B cell (primary cell): Measurements from ENCODE around the gene FOXK1. TPM values are rescaled to one million over a fixed set of nuclear protein-coding genes. Genes with fewer than 3 reads are reported as not detected.
A peak's percentile ranks its signal among the peaks of the same experiment; 100 is the strongest.

Experiments used
- ATAC-seq: fragments of 200-7000 bp; cut with Tn5 transposase; one replicate; pipeline ENCODE4 v1.10.0; 2021; ENCODE audit warnings: low read depth, mild to moderate bottlenecking, moderate number of reproducible peaks, moderate library complexity
- CTCF ChIA-PET: fragments of 350-600 bp; sonication (Branson Sonifier 250); formaldehyde crosslinking; loops from one replicate; lab custom pipeline; 2021; ENCODE audit warnings: antibody characterized with exemption, inconsistent platforms; lab: Charles Lee
- POLR2A ChIA-PET: fragments of 350-600 bp; sonication (Branson Sonifier 250); formaldehyde crosslinking; loops from one replicate; lab custom pipeline; 2021; ENCODE audit warnings: antibody characterized with exemption; lab: Charles Lee
- DNase-seq: peaks from one replicate; pipeline ENCODE4 v3.0.0; 2013
- H2AFZ ChIP-seq: 2 replicates; pipeline ENCODE4 v1.6.1; 2012; ENCODE audit warnings: mild to moderate bottlenecking, low read depth, low read length; ENCODE audit not compliant: insufficient read depth, poor library complexity, severe bottlenecking
- H3K27ac ChIP-seq, 2 donors: 1 replicate in 1 of 2; 2 replicates in 1 of 2; pipeline ENCODE4 v1.5.1; 2012 to 2013; ENCODE audit warnings: low read length in 2 of 2, mild to moderate bottlenecking in 2 of 2, moderate library complexity in 1 of 2
- H3K27me3 ChIP-seq, 4 experiments: fragments of 200-600 bp in 1 of 4; sonication (generic) in 1 of 4; replicated peaks in 1 of 4; 1 replicate in 2 of 4; 2 replicates in 2 of 4; pipeline versions ENCODE4 v1.6.1 to v1.7.0; 2013 to 2016; ENCODE audit warnings: low read length in 3 of 4, mild to moderate bottlenecking in 2 of 4, mixed read lengths in 1 of 4, moderate library complexity in 1 of 4; ENCODE audit not compliant: insufficient read depth in 4 of 4, control insufficient read depth in 3 of 4; ENCODE audit errors: control extremely low read depth in 1 of 4
- H3K36me3 ChIP-seq, 2 experiments: replicated peaks in 1 of 2; 1 replicate in 1 of 2; 2 replicates in 1 of 2; pipeline versions ENCODE4 v1.6.1 to v1.7.1; 2013; ENCODE audit warnings: low read length in 1 of 2; ENCODE audit not compliant: insufficient read depth in 2 of 2, control insufficient read depth in 1 of 2; ENCODE audit errors: control extremely low read depth in 1 of 2, extremely low read depth in 1 of 2
- H3K4me1 ChIP-seq, 2 donors: fragments of 200-600 bp in 1 of 2; sonication (generic) in 1 of 2; 1 replicate in 1 of 2; 2 replicates in 1 of 2; pipeline versions ENCODE4 v1.5.1 to v1.6.1; 2013 to 2017; ENCODE audit warnings: low read length in 2 of 2; ENCODE audit not compliant: control insufficient read depth in 2 of 2, insufficient read depth in 2 of 2
- H3K4me2 ChIP-seq: replicated peaks from 2 replicates; pipeline ENCODE3; 2012; ENCODE audit warnings: mild to moderate bottlenecking, low read depth, low read length; ENCODE audit not compliant: poor library complexity, severe bottlenecking
- H3K4me3 ChIP-seq, 5 experiments: fragments of 200-600 bp in 1 of 5; sonication (generic) in 1 of 5; 1 replicate in 3 of 5; 2 replicates in 2 of 5; pipeline versions ENCODE4 v1.5.1 to v1.7.0; 2011 to 2016; ENCODE audit warnings: low read length in 4 of 5, mild to moderate bottlenecking in 4 of 5, low read depth in 2 of 5, control low read depth in 1 of 5, moderate library complexity in 1 of 5; ENCODE audit not compliant: insufficient read depth in 1 of 5; ENCODE audit errors: control extremely low read depth in 1 of 5, extremely low read depth in 1 of 5
- H3K79me2 ChIP-seq: fragments of 200-600 bp; sonication (generic); one replicate; pipeline ENCODE4 v1.6.0; 2016; ENCODE audit warnings: low read length; ENCODE audit not compliant: control insufficient read depth, insufficient read depth
- H3K9ac ChIP-seq: fragments of 200-600 bp; sonication (generic); 2 replicates; pipeline ENCODE4 v1.6.1; 2017; ENCODE audit warnings: mild to moderate bottlenecking, low read length, moderate library complexity
- H3K9me3 ChIP-seq, 3 donors: one replicate each; pipeline versions ENCODE4 v1.6.1 to v1.7.1; 2013; ENCODE audit warnings: low read length in 2 of 3; ENCODE audit not compliant: control insufficient read depth in 2 of 3, insufficient read depth in 1 of 3; ENCODE audit errors: control extremely low read depth in 1 of 3
- H4K20me1 ChIP-seq: 2 replicates; pipeline ENCODE4 v1.6.0; 2012; ENCODE audit warnings: mild to moderate bottlenecking, low read length; ENCODE audit not compliant: insufficient read depth, control insufficient read depth, poor library complexity, severe bottlenecking
- H3K27ac Mint-ChIP-seq: one replicate; pipeline ENCODE4 v1.8.0; 2021; ENCODE audit warnings: mixed read lengths
- H3K27me3 Mint-ChIP-seq: one replicate; pipeline ENCODE4 v1.8.0; 2021; ENCODE audit warnings: mixed read lengths
- H3K4me1 Mint-ChIP-seq: one replicate; pipeline ENCODE4 v1.8.0; 2021; ENCODE audit warnings: mixed read lengths
- H3K4me3 Mint-ChIP-seq: one replicate; pipeline ENCODE4 v1.8.0; 2021; ENCODE audit warnings: mixed read lengths
- H3K9me3 Mint-ChIP-seq: one replicate; pipeline ENCODE4 v1.8.0; 2022; ENCODE audit warnings: mixed read lengths; ENCODE audit not compliant: insufficient read depth
- EZH2 ChIP-seq: IDR thresholded peaks from 2 replicates; pipeline ENCODE4 v1.6.1; 2012; ENCODE audit warnings: borderline replicate concordance, low read depth, mild to moderate bottlenecking, moderate library complexity, low read length; ENCODE audit not compliant: insufficient read depth, poor library complexity, severe bottlenecking
- WGBS: methylation state at CpG from one replicate; pipeline ENCODE4 v1.1.5; 2013; ENCODE audit warnings: missing lambda C conversion rate; ENCODE audit not compliant: insufficient coverage; 5-methylcytosine and 5-hydroxymethylcytosine counted together
- intact Hi-C: fragments of 100-400 bp; cut with micrococcal nuclease; formaldehyde crosslinking; loops from one replicate; pipeline ENCODE4 v1.10.0; 2022
- polyA plus RNA-seq: library from polyadenylated mRNA; depleted of rRNA; stranded (reverse); fragments of >200 nt; gene quantifications from 2 replicates; pipeline ENCODE4 v1.2.3, GENCODE V29; 2012
- total RNA-seq, 2 donors: library from RNA; stranded (reverse); fragments of 120-200 nt in 1 of 2; gene quantifications; 1 replicate in 1 of 2; 2 replicates in 1 of 2; pipeline versions ENCODE4 v1.2.3 to v1.2.4, GENCODE V29; 2013 to 2022
- TF ChIP-seq, protein P1 (sequence below): fragments of 200-600 bp; IDR thresholded peaks from one replicate; pipeline ENCODE4 v1.8.0; 2022; ENCODE audit warnings: antibody characterized with exemption, mild to moderate bottlenecking

The FOXK1 gene
- total and polyA plus RNA-seq, 2 donors (not counting 1 experiment from before 2014, with no cell fraction given) = 17.9 to 56.2 TPM

DNA sequence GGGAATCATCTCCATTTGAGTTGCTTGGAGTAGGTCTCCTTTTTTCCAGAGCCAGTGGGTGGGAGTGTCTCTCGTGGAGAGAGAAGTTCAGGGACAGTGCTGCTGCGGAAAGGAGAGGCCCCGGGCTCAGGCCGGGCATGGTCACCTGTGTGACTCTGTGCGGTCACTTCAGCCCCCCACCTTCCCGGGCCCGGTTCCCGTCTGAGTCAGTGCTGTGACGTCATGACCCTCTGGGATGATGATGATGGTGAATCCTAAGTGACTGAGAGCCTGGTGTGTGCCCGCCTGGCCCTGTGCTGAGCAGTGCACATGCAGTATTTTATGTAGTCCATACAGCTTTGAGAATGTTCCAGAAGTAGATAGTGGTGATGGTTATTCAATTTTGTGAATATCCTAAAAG lies 60.8 kb downstream of the FOXK1 start:
- Mint-ChIP-seq H3K27ac (peak overlapping the region; percentile 59), H3K4me3 (no peak overlapping the region), H3K4me1 (peaks cover 52% of the 10 kb centered on the region), H3K27me3 (no peaks in the 10 kb centered on the region), H3K9me3 (no peaks in the 10 kb centered on the region)
- Histone ChIP-seq H3K36me3 (peaks cover 0 to 18% of the 10 kb centered on the region in 2 experiments), H3K9me3 (no peaks in the 10 kb centered on the region), H3K9ac (no peak overlapping the region), H3K4me1 (peaks cover 32 to 53% of the 10 kb centered on the region in 2 donors), H3K79me2 (peaks cover 60% of the 10 kb centered on the region), H4K20me1 (peaks cover 9% of the 10 kb centered on the region), H2AFZ (no peak overlapping the region), H3K4me2 (no peak overlapping the region), H3K27ac (peak overlapping the region in 1 of 2 donors; percentile 2), H3K4me3 (no peak overlapping the region), H3K27me3 (no peaks in the 10 kb centered on the region)
- POLR2A ChIA-PET = no interaction called here
- 99% methylated on average over 8 of the region's 10 CpGs for WGBS
- ATAC-seq (no peak), DNase-seq (no peak)
- no peak for TF ChIP-seq EZH2
- TF ChIP-seq, protein P1, sequence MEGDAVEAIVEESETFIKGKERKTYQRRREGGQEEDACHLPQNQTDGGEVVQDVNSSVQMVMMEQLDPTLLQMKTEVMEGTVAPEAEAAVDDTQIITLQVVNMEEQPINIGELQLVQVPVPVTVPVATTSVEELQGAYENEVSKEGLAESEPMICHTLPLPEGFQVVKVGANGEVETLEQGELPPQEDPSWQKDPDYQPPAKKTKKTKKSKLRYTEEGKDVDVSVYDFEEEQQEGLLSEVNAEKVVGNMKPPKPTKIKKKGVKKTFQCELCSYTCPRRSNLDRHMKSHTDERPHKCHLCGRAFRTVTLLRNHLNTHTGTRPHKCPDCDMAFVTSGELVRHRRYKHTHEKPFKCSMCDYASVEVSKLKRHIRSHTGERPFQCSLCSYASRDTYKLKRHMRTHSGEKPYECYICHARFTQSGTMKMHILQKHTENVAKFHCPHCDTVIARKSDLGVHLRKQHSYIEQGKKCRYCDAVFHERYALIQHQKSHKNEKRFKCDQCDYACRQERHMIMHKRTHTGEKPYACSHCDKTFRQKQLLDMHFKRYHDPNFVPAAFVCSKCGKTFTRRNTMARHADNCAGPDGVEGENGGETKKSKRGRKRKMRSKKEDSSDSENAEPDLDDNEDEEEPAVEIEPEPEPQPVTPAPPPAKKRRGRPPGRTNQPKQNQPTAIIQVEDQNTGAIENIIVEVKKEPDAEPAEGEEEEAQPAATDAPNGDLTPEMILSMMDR = no peak
- intact Hi-C loops = no loop called here
- CTCF ChIA-PET = interaction anchor here (0.6 to 2.4 kb wide), 2 partner anchors 18 to 134 kb away, joined by 6 to 7 read pairs; no protein-coding TSS in a partner anchor
